Neural cell (in vitro differentiated cells): ENCODE data around the gene RPIA. TPM values are rescaled to one million over a fixed set of nuclear protein-coding genes. Genes with fewer than 3 reads are reported as not detected.
"Not testable (repeated sequence)": the region's sequence is repeated elsewhere in the genome, so short reads cannot be mapped to it uniquely, and the experiment has no call there.

Experiments
- H2AFZ ChIP-seq: fragments of 200-600, 300-800 bp; sonication (generic), shearing (Covaris generic); 2 replicates; pipeline ENCODE4 v1.6.0; 2014; ENCODE audit warnings: low read depth, mild to moderate bottlenecking, antibody characterized with exemption, low read length, moderate library complexity
- H3F3A ChIP-seq: fragments of 200-600 bp; shearing (Covaris generic); 2 replicates; pipeline ENCODE4 v1.6.1; 2016; ENCODE audit warnings: mild to moderate bottlenecking, moderate library complexity, mixed read lengths, antibody characterized with exemption, low read length; ENCODE audit not compliant: insufficient read depth, poor library complexity, severe bottlenecking
- H3K27ac ChIP-seq: fragments of 200-600, 300-800 bp; sonication (generic), shearing (Covaris generic); 2 replicates; pipeline ENCODE4 v1.5.1; 2014; ENCODE audit warnings: mild to moderate bottlenecking, low read length, moderate library complexity
- H3K27me3 ChIP-seq: fragments of 300-800, 200-600 bp; sonication (generic), shearing (Covaris generic); 2 replicates; pipeline ENCODE4 v1.6.0; 2014; ENCODE audit warnings: mild to moderate bottlenecking, low read depth, low read length, moderate library complexity; ENCODE audit not compliant: insufficient read depth
- H3K36me3 ChIP-seq: fragments of 300-800, 200-600 bp; sonication (generic), shearing (Covaris generic); 2 replicates; pipeline ENCODE4 v1.5.1; 2014; ENCODE audit warnings: mild to moderate bottlenecking, antibody characterized with exemption, low read length, moderate library complexity; ENCODE audit not compliant: insufficient read depth
- H3K4me2 ChIP-seq: fragments of 300-800, 200-600 bp; sonication (generic), shearing (Covaris generic); 2 replicates; pipeline ENCODE4 v1.6.0; 2014; ENCODE audit warnings: mild to moderate bottlenecking, low read length
- H3K4me3 ChIP-seq: fragments of 300-800, 200-600 bp; sonication (generic), shearing (Covaris generic); 2 replicates; pipeline ENCODE4 v1.5.1; 2014; ENCODE audit warnings: mild to moderate bottlenecking, low read length, moderate library complexity
- H3K79me2 ChIP-seq: fragments of 200-600 bp; shearing (Covaris generic); replicated peaks from 2 replicates; pipeline ENCODE4 v1.6.0; 2014; ENCODE audit warnings: mild to moderate bottlenecking, low read length, moderate library complexity; ENCODE audit not compliant: insufficient read depth
- H3K9ac ChIP-seq: fragments of 300-800, 200-600 bp; sonication (generic), shearing (Covaris generic); 2 replicates; pipeline ENCODE4 v1.6.1; 2016; ENCODE audit warnings: mild to moderate bottlenecking, low read length, mixed read lengths
- H3K9me2 ChIP-seq: fragments of 200-600 bp; shearing (Covaris generic); 2 replicates; pipeline ENCODE4 v1.6.1; 2016; ENCODE audit warnings: mild to moderate bottlenecking, low read length, mixed read lengths; ENCODE audit not compliant: insufficient read depth
- H3K9me3 ChIP-seq: fragments of 200-600, 300-800 bp; sonication (generic), shearing (Covaris generic); 2 replicates; pipeline ENCODE4 v1.6.1; 2016; ENCODE audit warnings: mild to moderate bottlenecking, mixed run types, low read length, moderate library complexity, mixed read lengths
- H4K20me1 ChIP-seq: fragments of 200-600 bp; shearing (Covaris generic); 2 replicates; pipeline ENCODE4 v1.6.1; 2016; ENCODE audit warnings: mild to moderate bottlenecking, mixed run types; ENCODE audit not compliant: insufficient read depth
- EP300 ChIP-seq: fragments of 450-650 bp; conservative IDR thresholded peaks from 2 replicates; pipeline ENCODE4 v1.6.1; 2014; ENCODE audit warnings: antibody characterized with exemption, mild to moderate bottlenecking, moderate library complexity; ENCODE audit not compliant: poor library complexity, severe bottlenecking
- EZH2 ChIP-seq: fragments of 200-600, 300-800 bp; shearing (Covaris generic), sonication (generic); IDR thresholded peaks from 2 replicates; pipeline ENCODE4 v1.6.1; 2014; ENCODE audit warnings: antibody characterized with exemption, low read length, borderline replicate concordance, mild to moderate bottlenecking; ENCODE audit not compliant: insufficient read depth, poor library complexity, severe bottlenecking
- MXI1 ChIP-seq: fragments of 450-650 bp; conservative IDR thresholded peaks from 2 replicates; pipeline ENCODE4 v1.6.1; 2014; ENCODE audit warnings: antibody characterized with exemption, mild to moderate bottlenecking; ENCODE audit not compliant: poor library complexity, severe bottlenecking
- POLR2AphosphoS5 ChIP-seq: IDR thresholded peaks from 2 replicates; pipeline ENCODE4 v1.6.1; 2012
- RAD21 ChIP-seq: fragments of 450-650 bp; conservative IDR thresholded peaks from 2 replicates; pipeline ENCODE4 v1.6.1; 2014; ENCODE audit warnings: antibody characterized with exemption, mild to moderate bottlenecking, moderate library complexity
- SMC3 ChIP-seq: fragments of 450-650 bp; conservative IDR thresholded peaks from 2 replicates; pipeline ENCODE4 v1.6.1; 2014; ENCODE audit warnings: antibody characterized with exemption, mild to moderate bottlenecking, moderate library complexity; ENCODE audit not compliant: poor library complexity
- TAF1 ChIP-seq: IDR thresholded peaks from 2 replicates; pipeline ENCODE4 v1.6.1; 2012; ENCODE audit warnings: low read depth
- polyA plus RNA-seq: library from polyadenylated mRNA; depleted of rRNA; stranded (reverse); fragments of >200 nt; gene quantifications from 2 replicates; pipeline ENCODE4 v1.2.3, GENCODE V29; 2014
- TF ChIP-seq, protein P1 (sequence below): fragments of 450-650 bp; IDR thresholded peaks from 2 replicates; pipeline ENCODE4 v1.5.1; 2014; ENCODE audit warnings: antibody characterized with exemption, mild to moderate bottlenecking, moderate library complexity; ENCODE audit not compliant: poor library complexity, severe bottlenecking
- TF ChIP-seq, protein P2 (sequence below): IDR thresholded peaks from 2 replicates; pipeline ENCODE4 v1.6.1; 2012; ENCODE audit warnings: borderline replicate concordance

Gene RPIA
- polyA plus RNA-seq, 1 donor from 2014 or later = 9.7 TPM

DNA sequence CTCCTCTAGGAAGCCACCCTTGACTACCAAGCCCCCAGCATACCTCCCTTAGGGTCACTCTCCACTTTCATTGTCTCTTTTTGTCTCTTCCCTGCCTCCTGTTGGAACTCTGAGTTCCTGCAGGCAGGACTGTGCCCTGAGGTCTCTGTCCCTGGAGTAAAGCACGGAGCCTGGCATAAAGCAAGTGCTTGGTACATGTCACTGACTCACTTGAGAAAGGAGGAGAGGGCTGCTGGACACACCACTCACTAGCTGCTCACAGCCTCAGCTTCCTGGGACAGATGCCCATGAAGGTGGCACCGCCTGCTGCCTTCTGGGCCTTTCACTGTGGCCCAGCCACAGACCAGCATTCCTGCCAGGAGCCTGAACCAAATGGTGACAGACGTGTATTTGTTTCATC, 64.4 kb downstream of the RPIA start:
- Histone ChIP-seq H3K9ac (no peak overlapping the region), H2AFZ (no peak overlapping the region), H3K9me3 (no peaks in the 10 kb centered on the region), H3K27me3 (no peaks in the 10 kb centered on the region), H3K4me2 (no peak overlapping the region), H3K4me3 (no peak overlapping the region), H3K9me2 (no peaks in the 10 kb centered on the region), H3K36me3 (no peaks in the 10 kb centered on the region), H3K79me2 (no peaks in the 10 kb centered on the region), H4K20me1 (no peaks in the 10 kb centered on the region), H3K27ac (no peak overlapping the region), H3F3A (no peaks in the 10 kb centered on the region)
- TF ChIP-seq EP300 = no peak

DNA sequence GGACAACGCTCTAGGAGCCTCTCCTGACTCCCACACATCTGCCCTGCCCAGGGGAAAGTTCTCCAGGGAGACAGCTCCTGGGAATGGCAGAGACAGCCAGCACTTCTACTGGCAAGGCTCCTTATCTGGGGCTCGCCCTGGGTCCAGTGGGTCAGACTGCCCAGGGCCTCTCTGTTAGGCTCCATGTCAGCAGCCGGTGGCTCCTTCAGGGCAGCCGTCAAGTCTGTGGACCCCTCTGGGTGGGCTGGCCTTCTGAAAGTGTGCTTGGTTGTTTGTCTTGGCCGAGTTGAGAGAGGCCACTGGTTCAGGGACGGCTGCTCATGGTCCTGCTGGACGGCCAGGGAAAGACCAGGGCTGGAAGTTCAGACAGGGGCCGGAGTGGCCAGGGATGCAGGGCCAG, 65.6 kb downstream of the RPIA start:
- no peaks in the 10 kb centered on the region for H3K27me3 ChIP-seq
- H3K36me3 ChIP-seq = no peaks in the 10 kb centered on the region
- H3K79me2 ChIP-seq = no peaks in the 10 kb centered on the region
- H3F3A ChIP-seq = no peaks in the 10 kb centered on the region
- no peak overlapping the region for H2AFZ ChIP-seq
- H3K4me2 ChIP-seq = no peak overlapping the region
- H3K4me3 ChIP-seq = no peak overlapping the region
- no peaks in the 10 kb centered on the region for H4K20me1 ChIP-seq
- H3K9me3 ChIP-seq = no peaks in the 10 kb centered on the region
- no peaks in the 10 kb centered on the region for H3K9me2 ChIP-seq
- no peak overlapping the region for H3K27ac ChIP-seq
- no peak for TF ChIP-seq SMC3
- no peak for TF ChIP-seq EZH2
- TF ChIP-seq RAD21 = no peak
- TF ChIP-seq TAF1 = no peak
- TF ChIP-seq, protein P1, sequence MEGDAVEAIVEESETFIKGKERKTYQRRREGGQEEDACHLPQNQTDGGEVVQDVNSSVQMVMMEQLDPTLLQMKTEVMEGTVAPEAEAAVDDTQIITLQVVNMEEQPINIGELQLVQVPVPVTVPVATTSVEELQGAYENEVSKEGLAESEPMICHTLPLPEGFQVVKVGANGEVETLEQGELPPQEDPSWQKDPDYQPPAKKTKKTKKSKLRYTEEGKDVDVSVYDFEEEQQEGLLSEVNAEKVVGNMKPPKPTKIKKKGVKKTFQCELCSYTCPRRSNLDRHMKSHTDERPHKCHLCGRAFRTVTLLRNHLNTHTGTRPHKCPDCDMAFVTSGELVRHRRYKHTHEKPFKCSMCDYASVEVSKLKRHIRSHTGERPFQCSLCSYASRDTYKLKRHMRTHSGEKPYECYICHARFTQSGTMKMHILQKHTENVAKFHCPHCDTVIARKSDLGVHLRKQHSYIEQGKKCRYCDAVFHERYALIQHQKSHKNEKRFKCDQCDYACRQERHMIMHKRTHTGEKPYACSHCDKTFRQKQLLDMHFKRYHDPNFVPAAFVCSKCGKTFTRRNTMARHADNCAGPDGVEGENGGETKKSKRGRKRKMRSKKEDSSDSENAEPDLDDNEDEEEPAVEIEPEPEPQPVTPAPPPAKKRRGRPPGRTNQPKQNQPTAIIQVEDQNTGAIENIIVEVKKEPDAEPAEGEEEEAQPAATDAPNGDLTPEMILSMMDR = no peak
- TF ChIP-seq POLR2AphosphoS5 = no peak
- TF ChIP-seq MXI1 = no peak
- no peak for TF ChIP-seq EP300
- TF ChIP-seq, protein P2, sequence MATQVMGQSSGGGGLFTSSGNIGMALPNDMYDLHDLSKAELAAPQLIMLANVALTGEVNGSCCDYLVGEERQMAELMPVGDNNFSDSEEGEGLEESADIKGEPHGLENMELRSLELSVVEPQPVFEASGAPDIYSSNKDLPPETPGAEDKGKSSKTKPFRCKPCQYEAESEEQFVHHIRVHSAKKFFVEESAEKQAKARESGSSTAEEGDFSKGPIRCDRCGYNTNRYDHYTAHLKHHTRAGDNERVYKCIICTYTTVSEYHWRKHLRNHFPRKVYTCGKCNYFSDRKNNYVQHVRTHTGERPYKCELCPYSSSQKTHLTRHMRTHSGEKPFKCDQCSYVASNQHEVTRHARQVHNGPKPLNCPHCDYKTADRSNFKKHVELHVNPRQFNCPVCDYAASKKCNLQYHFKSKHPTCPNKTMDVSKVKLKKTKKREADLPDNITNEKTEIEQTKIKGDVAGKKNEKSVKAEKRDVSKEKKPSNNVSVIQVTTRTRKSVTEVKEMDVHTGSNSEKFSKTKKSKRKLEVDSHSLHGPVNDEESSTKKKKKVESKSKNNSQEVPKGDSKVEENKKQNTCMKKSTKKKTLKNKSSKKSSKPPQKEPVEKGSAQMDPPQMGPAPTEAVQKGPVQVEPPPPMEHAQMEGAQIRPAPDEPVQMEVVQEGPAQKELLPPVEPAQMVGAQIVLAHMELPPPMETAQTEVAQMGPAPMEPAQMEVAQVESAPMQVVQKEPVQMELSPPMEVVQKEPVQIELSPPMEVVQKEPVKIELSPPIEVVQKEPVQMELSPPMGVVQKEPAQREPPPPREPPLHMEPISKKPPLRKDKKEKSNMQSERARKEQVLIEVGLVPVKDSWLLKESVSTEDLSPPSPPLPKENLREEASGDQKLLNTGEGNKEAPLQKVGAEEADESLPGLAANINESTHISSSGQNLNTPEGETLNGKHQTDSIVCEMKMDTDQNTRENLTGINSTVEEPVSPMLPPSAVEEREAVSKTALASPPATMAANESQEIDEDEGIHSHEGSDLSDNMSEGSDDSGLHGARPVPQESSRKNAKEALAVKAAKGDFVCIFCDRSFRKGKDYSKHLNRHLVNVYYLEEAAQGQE = no peak
- H3K9ac ChIP-seq = no peak overlapping the region

DNA sequence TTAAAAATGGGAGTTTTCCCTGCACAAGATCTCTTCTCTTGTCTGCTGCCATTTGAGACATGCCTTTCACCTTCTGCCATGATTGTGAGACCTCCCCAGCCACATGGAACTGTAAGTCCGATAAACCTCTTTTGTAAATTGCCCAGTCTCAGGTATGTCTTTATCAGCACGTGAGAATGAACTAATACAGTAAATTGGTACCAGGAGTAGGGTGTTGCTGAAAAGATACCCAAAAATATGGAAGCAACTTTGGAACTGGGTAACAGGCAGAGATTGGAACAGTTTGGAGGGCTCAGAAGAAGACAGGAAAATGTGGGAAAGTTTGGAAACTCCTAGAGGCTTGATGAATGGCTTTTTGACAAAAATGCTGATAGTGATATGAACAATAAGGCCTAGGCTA, 67.2 kb downstream of the RPIA start:
- not testable (repeated sequence) for H3K9me3 ChIP-seq, H3F3A ChIP-seq, H3K4me2 ChIP-seq, H3K27ac ChIP-seq, H3K9me2 ChIP-seq, H4K20me1 ChIP-seq, H3K4me3 ChIP-seq, H3K9ac ChIP-seq, H3K79me2 ChIP-seq, H3K36me3 ChIP-seq, H3K27me3 ChIP-seq, H2AFZ ChIP-seq
